Neural cell (in vitro differentiated cells): ENCODE measurements around the gene PHF8. TPM values are rescaled to one million over a fixed set of nuclear protein-coding genes. Genes with fewer than 3 reads are reported as not detected.

Experiments used
- H2AFZ ChIP-seq: fragments of 200-600, 300-800 bp; sonication (generic), shearing (Covaris generic); 2 replicates; pipeline ENCODE4 v1.6.0; 2014; ENCODE audit warnings: low read depth, mild to moderate bottlenecking, antibody characterized with exemption, low read length, moderate library complexity
- H3F3A ChIP-seq: fragments of 200-600 bp; shearing (Covaris generic); 2 replicates; pipeline ENCODE4 v1.6.1; 2016; ENCODE audit warnings: mild to moderate bottlenecking, moderate library complexity, mixed read lengths, antibody characterized with exemption, low read length; ENCODE audit not compliant: insufficient read depth, poor library complexity, severe bottlenecking
- H3K27ac ChIP-seq: fragments of 200-600, 300-800 bp; sonication (generic), shearing (Covaris generic); 2 replicates; pipeline ENCODE4 v1.5.1; 2014; ENCODE audit warnings: mild to moderate bottlenecking, low read length, moderate library complexity
- H3K27me3 ChIP-seq: fragments of 300-800, 200-600 bp; sonication (generic), shearing (Covaris generic); 2 replicates; pipeline ENCODE4 v1.6.0; 2014; ENCODE audit warnings: mild to moderate bottlenecking, low read depth, low read length, moderate library complexity; ENCODE audit not compliant: insufficient read depth
- H3K36me3 ChIP-seq: fragments of 300-800, 200-600 bp; sonication (generic), shearing (Covaris generic); 2 replicates; pipeline ENCODE4 v1.5.1; 2014; ENCODE audit warnings: mild to moderate bottlenecking, antibody characterized with exemption, low read length, moderate library complexity; ENCODE audit not compliant: insufficient read depth
- H3K4me2 ChIP-seq: fragments of 300-800, 200-600 bp; sonication (generic), shearing (Covaris generic); 2 replicates; pipeline ENCODE4 v1.6.0; 2014; ENCODE audit warnings: mild to moderate bottlenecking, low read length
- H3K4me3 ChIP-seq: fragments of 300-800, 200-600 bp; sonication (generic), shearing (Covaris generic); 2 replicates; pipeline ENCODE4 v1.5.1; 2014; ENCODE audit warnings: mild to moderate bottlenecking, low read length, moderate library complexity
- H3K79me2 ChIP-seq: fragments of 200-600 bp; shearing (Covaris generic); replicated peaks from 2 replicates; pipeline ENCODE4 v1.6.0; 2014; ENCODE audit warnings: mild to moderate bottlenecking, low read length, moderate library complexity; ENCODE audit not compliant: insufficient read depth
- H3K9ac ChIP-seq: fragments of 300-800, 200-600 bp; sonication (generic), shearing (Covaris generic); 2 replicates; pipeline ENCODE4 v1.6.1; 2016; ENCODE audit warnings: mild to moderate bottlenecking, low read length, mixed read lengths
- H3K9me2 ChIP-seq: fragments of 200-600 bp; shearing (Covaris generic); 2 replicates; pipeline ENCODE4 v1.6.1; 2016; ENCODE audit warnings: mild to moderate bottlenecking, low read length, mixed read lengths; ENCODE audit not compliant: insufficient read depth
- H3K9me3 ChIP-seq: fragments of 200-600, 300-800 bp; sonication (generic), shearing (Covaris generic); 2 replicates; pipeline ENCODE4 v1.6.1; 2016; ENCODE audit warnings: mild to moderate bottlenecking, mixed run types, low read length, moderate library complexity, mixed read lengths
- H4K20me1 ChIP-seq: fragments of 200-600 bp; shearing (Covaris generic); 2 replicates; pipeline ENCODE4 v1.6.1; 2016; ENCODE audit warnings: mild to moderate bottlenecking, mixed run types; ENCODE audit not compliant: insufficient read depth
- EP300 ChIP-seq: fragments of 450-650 bp; conservative IDR thresholded peaks from 2 replicates; pipeline ENCODE4 v1.6.1; 2014; ENCODE audit warnings: antibody characterized with exemption, mild to moderate bottlenecking, moderate library complexity; ENCODE audit not compliant: poor library complexity, severe bottlenecking
- EZH2 ChIP-seq: fragments of 200-600, 300-800 bp; shearing (Covaris generic), sonication (generic); IDR thresholded peaks from 2 replicates; pipeline ENCODE4 v1.6.1; 2014; ENCODE audit warnings: antibody characterized with exemption, low read length, borderline replicate concordance, mild to moderate bottlenecking; ENCODE audit not compliant: insufficient read depth, poor library complexity, severe bottlenecking
- MXI1 ChIP-seq: fragments of 450-650 bp; conservative IDR thresholded peaks from 2 replicates; pipeline ENCODE4 v1.6.1; 2014; ENCODE audit warnings: antibody characterized with exemption, mild to moderate bottlenecking; ENCODE audit not compliant: poor library complexity, severe bottlenecking
- POLR2AphosphoS5 ChIP-seq: IDR thresholded peaks from 2 replicates; pipeline ENCODE4 v1.6.1; 2012
- RAD21 ChIP-seq: fragments of 450-650 bp; conservative IDR thresholded peaks from 2 replicates; pipeline ENCODE4 v1.6.1; 2014; ENCODE audit warnings: antibody characterized with exemption, mild to moderate bottlenecking, moderate library complexity
- REST ChIP-seq: IDR thresholded peaks from 2 replicates; pipeline ENCODE4 v1.6.1; 2012; ENCODE audit warnings: borderline replicate concordance
- SMC3 ChIP-seq: fragments of 450-650 bp; conservative IDR thresholded peaks from 2 replicates; pipeline ENCODE4 v1.6.1; 2014; ENCODE audit warnings: antibody characterized with exemption, mild to moderate bottlenecking, moderate library complexity; ENCODE audit not compliant: poor library complexity
- TAF1 ChIP-seq: IDR thresholded peaks from 2 replicates; pipeline ENCODE4 v1.6.1; 2012; ENCODE audit warnings: low read depth
- polyA plus RNA-seq: library from polyadenylated mRNA; depleted of rRNA; stranded (reverse); fragments of >200 nt; gene quantifications from 2 replicates; pipeline ENCODE4 v1.2.3, GENCODE V29; 2014
- TF ChIP-seq, protein P1 (sequence below): fragments of 450-650 bp; IDR thresholded peaks from 2 replicates; pipeline ENCODE4 v1.5.1; 2014; ENCODE audit warnings: antibody characterized with exemption, mild to moderate bottlenecking, moderate library complexity; ENCODE audit not compliant: poor library complexity, severe bottlenecking

The PHF8 gene
- polyA plus RNA-seq, 1 donor from 2014 or later, result 9.8 TPM

- Histone ChIP-seq H3F3A (no peaks in the 10 kb centered on the region), H3K9me3 (no peaks in the 10 kb centered on the region), H3K4me3 (no peak overlapping the region), H3K9ac (no peak overlapping the region), H3K27me3 (no peaks in the 10 kb centered on the region), H2AFZ (no peak overlapping the region), H3K4me2 (no peak overlapping the region), H3K36me3 (no peaks in the 10 kb centered on the region), H4K20me1 (no peaks in the 10 kb centered on the region), H3K79me2 (no peaks in the 10 kb centered on the region), H3K27ac (no peak overlapping the region), H3K9me2 (no peaks in the 10 kb centered on the region)
- TF ChIP-seq REST (no peak), EP300 (no peak), POLR2AphosphoS5 (no peak), EZH2 (no peak), MXI1 (no peak), RAD21 (no peak), TAF1 (no peak), SMC3 (no peak)
- TF ChIP-seq, protein P1, sequence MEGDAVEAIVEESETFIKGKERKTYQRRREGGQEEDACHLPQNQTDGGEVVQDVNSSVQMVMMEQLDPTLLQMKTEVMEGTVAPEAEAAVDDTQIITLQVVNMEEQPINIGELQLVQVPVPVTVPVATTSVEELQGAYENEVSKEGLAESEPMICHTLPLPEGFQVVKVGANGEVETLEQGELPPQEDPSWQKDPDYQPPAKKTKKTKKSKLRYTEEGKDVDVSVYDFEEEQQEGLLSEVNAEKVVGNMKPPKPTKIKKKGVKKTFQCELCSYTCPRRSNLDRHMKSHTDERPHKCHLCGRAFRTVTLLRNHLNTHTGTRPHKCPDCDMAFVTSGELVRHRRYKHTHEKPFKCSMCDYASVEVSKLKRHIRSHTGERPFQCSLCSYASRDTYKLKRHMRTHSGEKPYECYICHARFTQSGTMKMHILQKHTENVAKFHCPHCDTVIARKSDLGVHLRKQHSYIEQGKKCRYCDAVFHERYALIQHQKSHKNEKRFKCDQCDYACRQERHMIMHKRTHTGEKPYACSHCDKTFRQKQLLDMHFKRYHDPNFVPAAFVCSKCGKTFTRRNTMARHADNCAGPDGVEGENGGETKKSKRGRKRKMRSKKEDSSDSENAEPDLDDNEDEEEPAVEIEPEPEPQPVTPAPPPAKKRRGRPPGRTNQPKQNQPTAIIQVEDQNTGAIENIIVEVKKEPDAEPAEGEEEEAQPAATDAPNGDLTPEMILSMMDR, result no peak
Measured at GRCh38 chrX:54067766-54068165, 23.5 kb upstream of the PHF8 start.

- Histone ChIP-seq H3K79me2 (no peaks in the 10 kb centered on the region), H3K4me3 (no peak overlapping the region), H3K9me2 (no peaks in the 10 kb centered on the region), H3K9ac (no peak overlapping the region), H3K36me3 (no peaks in the 10 kb centered on the region), H4K20me1 (no peaks in the 10 kb centered on the region), H3F3A (no peaks in the 10 kb centered on the region), H3K9me3 (no peaks in the 10 kb centered on the region), H3K27ac (no peak overlapping the region), H2AFZ (no peak overlapping the region), H3K4me2 (no peak overlapping the region), H3K27me3 (no peaks in the 10 kb centered on the region)
- TF ChIP-seq TAF1 (no peak), REST (no peak), EZH2 (no peak), MXI1 (no peak), EP300 (no peak), POLR2AphosphoS5 (no peak), RAD21 (no peak), SMC3 (no peak)
- TF ChIP-seq, protein P1, result no peak
Measured at GRCh38 chrX:54066841-54067240, 22.6 kb upstream of the PHF8 start.
